HG03159 (cell line): ENCODE results near the gene GP5.

Experiments used
- ATAC-seq: cut with Tn5 transposase; IDR thresholded peaks from one replicate; pipeline ENCODE4 v1.9.1; 2021; ENCODE audit warnings: mild to moderate bottlenecking, moderate library complexity; ENCODE audit not compliant: unreplicated experiment

The GP5 gene

GRCh38 chr3:194351080-194351672 is 47.9 kb downstream of the GP5 start, which contains the start of gene CPN2:
TSS of gene CPN2 (minus strand) at chr3:194351328. CDS start at chr3:194342702, 8,626 bp downstream.
- no peak for ATAC-seq

GRCh38 chr3:194350726-194351071 is 48.4 kb downstream of the GP5 start:
- ATAC-seq = no peak

- no peak for ATAC-seq
Observed at GRCh38 chr3:194348354-194348753, 50.7 kb downstream of the GP5 start.

- no peak for ATAC-seq
Observed at GRCh38 chr3:194346621-194347020, 52.4 kb downstream of the GP5 start.

GRCh38 chr3:194346035-194346434 is 53.0 kb downstream of the GP5 start:
- no peak for ATAC-seq
